Measurements from ENCODE around the gene OXTR. TPM values are rescaled to one million over a fixed set of nuclear protein-coding genes. Genes with fewer than 3 reads are reported as not detected.

OXTR gene
- total and polyA plus RNA-seq, 8 donors: 0.05 to 2.4 (median 0.24) TPM

DNA sequence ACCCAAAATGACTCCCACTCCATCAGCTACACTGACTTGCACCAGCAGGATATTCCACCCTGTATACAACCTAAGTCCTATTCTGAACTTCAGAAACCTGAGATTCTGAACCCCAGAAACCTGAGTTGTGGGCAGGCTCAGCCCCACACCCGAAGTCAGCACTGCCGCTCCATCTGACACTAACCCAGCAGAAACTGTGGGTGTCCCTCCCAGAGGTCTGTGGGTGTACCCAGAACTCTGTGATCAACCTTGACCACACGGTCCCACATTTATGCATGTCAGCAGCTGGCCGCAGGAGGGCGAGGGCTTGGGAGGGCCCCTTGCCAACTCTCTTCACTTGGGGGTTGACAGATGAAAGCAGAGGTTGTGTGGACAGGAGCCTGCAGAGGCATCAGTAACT, 9.3 kb downstream of the OXTR start:
- DNase-seq (no peak), ATAC-seq (no peak), FAIRE-seq (no peak)
- Histone ChIP-seq H3K27ac (no peak overlapping the region), H3K36me3 (no peaks in the 10 kb centered on the region), H3K4me3 (no peak overlapping the region), H3K4me1 (no peaks in the 10 kb centered on the region), H3K9me3 (no peaks in the 10 kb centered on the region), H3K27me3 (no peaks in the 10 kb centered on the region)
- intact Hi-C loops (cut with DNase I): no loop called here
- WGBS, 2 donors: 79 to 83% methylated on average over 5 of the region's 5 CpGs
- TF ChIP-seq, protein P1, sequence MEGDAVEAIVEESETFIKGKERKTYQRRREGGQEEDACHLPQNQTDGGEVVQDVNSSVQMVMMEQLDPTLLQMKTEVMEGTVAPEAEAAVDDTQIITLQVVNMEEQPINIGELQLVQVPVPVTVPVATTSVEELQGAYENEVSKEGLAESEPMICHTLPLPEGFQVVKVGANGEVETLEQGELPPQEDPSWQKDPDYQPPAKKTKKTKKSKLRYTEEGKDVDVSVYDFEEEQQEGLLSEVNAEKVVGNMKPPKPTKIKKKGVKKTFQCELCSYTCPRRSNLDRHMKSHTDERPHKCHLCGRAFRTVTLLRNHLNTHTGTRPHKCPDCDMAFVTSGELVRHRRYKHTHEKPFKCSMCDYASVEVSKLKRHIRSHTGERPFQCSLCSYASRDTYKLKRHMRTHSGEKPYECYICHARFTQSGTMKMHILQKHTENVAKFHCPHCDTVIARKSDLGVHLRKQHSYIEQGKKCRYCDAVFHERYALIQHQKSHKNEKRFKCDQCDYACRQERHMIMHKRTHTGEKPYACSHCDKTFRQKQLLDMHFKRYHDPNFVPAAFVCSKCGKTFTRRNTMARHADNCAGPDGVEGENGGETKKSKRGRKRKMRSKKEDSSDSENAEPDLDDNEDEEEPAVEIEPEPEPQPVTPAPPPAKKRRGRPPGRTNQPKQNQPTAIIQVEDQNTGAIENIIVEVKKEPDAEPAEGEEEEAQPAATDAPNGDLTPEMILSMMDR (IDR thresholded peaks at IDR 0.05): no peak

DNA sequence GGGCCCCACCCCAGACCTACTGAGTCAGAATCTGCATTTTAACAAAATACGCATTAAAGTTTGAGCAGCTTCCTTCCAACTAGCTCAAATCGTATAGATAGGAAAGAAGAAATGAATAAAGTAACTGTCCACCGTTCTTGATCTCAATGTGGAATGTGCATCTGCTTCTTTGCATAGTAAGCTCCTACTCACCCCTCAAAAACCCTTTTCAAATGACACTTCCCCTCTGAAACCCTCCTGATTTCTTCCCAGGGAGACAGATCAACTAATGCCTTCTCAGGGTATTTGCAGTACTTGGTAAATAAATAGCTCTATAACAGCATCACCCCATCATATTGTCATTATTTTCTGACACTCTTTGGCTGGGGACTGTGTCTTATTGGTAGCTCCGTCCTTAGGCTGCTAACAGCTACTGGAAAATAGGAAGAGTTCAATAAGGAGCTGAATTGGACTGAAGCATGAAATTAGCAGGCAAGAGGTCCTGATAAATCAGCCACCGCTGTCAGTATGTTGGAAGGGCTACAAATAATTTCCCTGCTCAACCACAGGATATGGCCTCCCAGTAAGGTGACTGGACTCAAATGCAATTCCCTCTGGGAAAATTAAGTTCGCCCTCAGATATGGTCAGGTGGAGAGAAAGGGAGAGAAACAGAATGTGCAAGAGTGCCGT, 10.2 kb downstream of the OXTR start:
- intact Hi-C loops (cut with DNase I): no loop called here
- 72 to 76% methylated on average over 7 of the region's 7 CpGs for WGBS, 2 donors
- FAIRE-seq (no peak), ATAC-seq (no peak), DNase-seq (no peak)
- TF ChIP-seq, protein P1 (IDR thresholded peaks at IDR 0.05): no peak
- no peak overlapping the region for H3K4me3 ChIP-seq
- H3K9me3 ChIP-seq: no peaks in the 10 kb centered on the region
- H3K27me3 ChIP-seq: no peaks in the 10 kb centered on the region
- no peaks in the 10 kb centered on the region for H3K4me1 ChIP-seq
- no peaks in the 10 kb centered on the region for H3K36me3 ChIP-seq
- H3K27ac ChIP-seq: no peak overlapping the region

DNA sequence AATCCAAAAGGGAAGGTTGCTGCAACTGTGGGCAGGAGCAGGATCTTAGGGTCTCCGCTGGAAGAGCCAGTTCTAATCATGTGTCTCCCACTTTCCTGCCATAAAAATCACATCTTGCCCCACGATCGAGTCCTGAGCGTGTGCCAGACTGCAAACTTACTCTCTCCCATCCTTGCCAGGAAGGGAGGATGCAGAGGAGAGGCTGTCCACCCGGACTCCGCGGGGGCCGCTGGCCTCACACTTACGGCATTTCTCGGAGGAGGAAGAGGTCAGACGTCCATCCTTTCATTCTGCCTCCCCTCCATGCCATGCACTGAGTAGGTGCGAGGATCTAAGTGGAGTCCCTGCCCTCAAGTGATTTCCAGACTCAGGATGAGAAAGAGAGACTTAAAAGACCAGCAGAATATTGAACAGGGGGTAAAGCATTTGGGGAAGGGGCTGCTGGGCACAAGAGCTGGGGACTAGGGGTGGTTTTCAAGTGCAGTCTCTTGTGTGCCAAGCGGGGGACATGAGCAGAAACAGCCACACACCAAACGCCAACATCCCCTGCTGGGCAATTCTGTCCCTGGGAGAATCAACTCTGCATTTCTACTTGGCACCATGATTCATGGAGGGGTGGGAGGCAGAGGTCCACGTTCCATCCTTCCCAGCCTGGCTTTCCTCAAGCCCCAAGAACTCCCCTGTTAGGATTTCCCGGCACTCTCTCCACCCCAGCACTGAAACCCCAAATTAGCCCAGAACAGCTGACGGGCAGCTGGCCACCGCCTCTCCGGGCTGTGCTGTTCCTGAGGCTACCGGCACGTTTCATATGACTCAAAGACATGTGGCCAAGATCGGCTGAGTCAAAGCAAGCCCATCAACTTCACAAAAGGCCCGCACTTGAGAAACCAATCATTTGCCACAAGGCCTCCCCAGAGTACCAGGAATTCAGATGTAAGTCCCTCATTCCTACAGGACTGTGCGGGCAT, 11.6 kb downstream of the OXTR start:
- H3K4me3 ChIP-seq: no peak overlapping the region
- no peaks in the 10 kb centered on the region for H3K36me3 ChIP-seq
- no peaks in the 10 kb centered on the region for H3K4me1 ChIP-seq
- DNase-seq (peak in 1 of 6 donors; percentile 8), ATAC-seq (no peak), FAIRE-seq (no peak)
- no peaks in the 10 kb centered on the region for H3K27me3 ChIP-seq
- H3K9me3 ChIP-seq: no peaks in the 10 kb centered on the region
- no peak overlapping the region for H3K27ac ChIP-seq
- TF ChIP-seq, protein P1 (IDR thresholded peaks at IDR 0.05): no peak
- intact Hi-C loops (cut with DNase I): no loop called here
- WGBS, 2 donors: 76 to 80% methylated on average over 24 of the region's 24 CpGs

DNA sequence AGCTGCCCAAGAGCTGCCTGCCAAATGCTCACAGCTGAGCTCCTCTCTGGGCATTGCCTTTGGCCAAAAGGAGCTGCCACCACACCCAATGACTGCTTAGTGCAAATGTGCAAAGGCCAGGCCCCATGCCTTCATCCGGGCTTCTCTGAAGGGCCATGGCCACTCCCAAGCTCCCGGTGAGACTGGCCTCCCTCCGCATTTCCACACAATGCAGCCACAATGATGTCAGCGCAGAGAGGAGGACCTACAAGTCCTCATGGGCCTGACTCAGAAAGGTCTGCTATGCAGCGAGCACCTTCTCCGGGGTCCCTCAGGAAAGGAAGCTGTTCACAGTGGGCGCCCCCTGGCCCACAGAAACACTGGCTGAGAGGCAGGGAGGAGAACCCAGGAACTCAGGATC, 12.7 kb downstream of the OXTR start:
- no peak for FAIRE-seq
- H3K4me3 ChIP-seq: no peak overlapping the region
- WGBS, 2 donors: 77% methylated on average over 7 of the region's 7 CpGs

More for the DNA sequence above, 12.7 kb downstream of the OXTR start:
- Histone ChIP-seq H3K4me1 (no peaks in the 10 kb centered on the region), H3K36me3 (no peaks in the 10 kb centered on the region), H3K27ac (no peak overlapping the region), H3K27me3 (no peaks in the 10 kb centered on the region), H3K9me3 (no peaks in the 10 kb centered on the region)
- ATAC-seq: no peak
- DNase-seq: no peak
- TF ChIP-seq, protein P1 (IDR thresholded peaks at IDR 0.05): no peak
- intact Hi-C loops (cut with DNase I): no loop called here
